ENCODE data around the gene LINC00632. TPM values are rescaled to one million over a fixed set of nuclear protein-coding genes. Genes with fewer than 3 reads are reported as not detected.

Gene LINC00632
- total RNA-seq, 1 donor from 2014 or later, result 0.29 TPM

DNA sequence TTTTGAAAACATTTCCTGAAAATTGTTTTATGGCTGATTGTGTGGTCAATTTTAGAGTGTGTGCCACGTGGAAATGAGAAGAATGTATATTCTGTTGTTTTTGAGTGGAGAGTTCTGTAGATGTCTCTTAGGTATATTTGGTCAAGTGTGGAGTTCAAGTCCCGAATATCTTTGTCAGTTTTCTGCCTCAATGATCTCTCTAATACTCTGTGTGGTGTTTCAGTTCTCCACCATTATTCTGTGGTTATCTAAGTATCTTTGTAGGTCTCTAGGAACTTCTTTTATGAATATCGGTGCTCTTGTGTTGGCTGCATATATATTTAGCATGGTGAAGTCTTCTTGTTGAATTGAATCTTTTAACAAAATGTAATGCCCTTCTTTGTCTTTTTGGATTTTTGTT is 113.3 kb downstream of the LINC00632 start:
- TF ChIP-seq, protein P1, sequence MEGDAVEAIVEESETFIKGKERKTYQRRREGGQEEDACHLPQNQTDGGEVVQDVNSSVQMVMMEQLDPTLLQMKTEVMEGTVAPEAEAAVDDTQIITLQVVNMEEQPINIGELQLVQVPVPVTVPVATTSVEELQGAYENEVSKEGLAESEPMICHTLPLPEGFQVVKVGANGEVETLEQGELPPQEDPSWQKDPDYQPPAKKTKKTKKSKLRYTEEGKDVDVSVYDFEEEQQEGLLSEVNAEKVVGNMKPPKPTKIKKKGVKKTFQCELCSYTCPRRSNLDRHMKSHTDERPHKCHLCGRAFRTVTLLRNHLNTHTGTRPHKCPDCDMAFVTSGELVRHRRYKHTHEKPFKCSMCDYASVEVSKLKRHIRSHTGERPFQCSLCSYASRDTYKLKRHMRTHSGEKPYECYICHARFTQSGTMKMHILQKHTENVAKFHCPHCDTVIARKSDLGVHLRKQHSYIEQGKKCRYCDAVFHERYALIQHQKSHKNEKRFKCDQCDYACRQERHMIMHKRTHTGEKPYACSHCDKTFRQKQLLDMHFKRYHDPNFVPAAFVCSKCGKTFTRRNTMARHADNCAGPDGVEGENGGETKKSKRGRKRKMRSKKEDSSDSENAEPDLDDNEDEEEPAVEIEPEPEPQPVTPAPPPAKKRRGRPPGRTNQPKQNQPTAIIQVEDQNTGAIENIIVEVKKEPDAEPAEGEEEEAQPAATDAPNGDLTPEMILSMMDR (conservative IDR thresholded peaks at IDR 0.05; ENCODE audit: low read depth, low read length), result no peak
- H3K4me3 ChIP-seq (ENCODE audit: low read depth, low read length), result no peak overlapping the region
- no peak for DNase-seq (ENCODE audit: low read depth)

DNA sequence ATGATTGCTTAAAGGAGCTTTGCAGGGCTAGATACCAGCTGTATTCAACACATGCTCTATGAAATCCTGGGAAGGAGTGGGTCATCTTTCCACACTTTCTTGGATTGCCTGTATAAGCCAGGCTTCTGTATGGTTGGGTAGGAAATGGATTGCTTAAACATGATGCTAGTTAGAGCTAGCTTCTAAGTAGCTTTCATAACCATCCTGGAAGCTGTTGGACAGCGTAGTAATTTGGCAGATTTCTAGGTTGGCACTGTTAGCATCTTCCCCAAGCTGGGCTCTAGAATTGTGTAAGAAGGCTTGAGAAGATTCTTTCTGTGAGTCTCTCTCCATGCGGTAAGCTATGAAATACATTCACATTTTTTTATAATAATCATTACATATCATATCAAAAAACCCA is 127.3 kb downstream of the LINC00632 start:
- TF ChIP-seq, protein P1 (conservative IDR thresholded peaks at IDR 0.05; ENCODE audit: low read depth, low read length), result no peak
- no peak overlapping the region for H3K4me3 ChIP-seq (ENCODE audit: low read depth, low read length)
- no peak for DNase-seq (ENCODE audit: low read depth)

Other genes starting within 250 kb of the LINC00632 start
- not detected in 2 replicates for gene SOX3, start 204.7 kb upstream of the LINC00632 start, total RNA-seq

Measured in epithelial cell of proximal tubule (primary cell).